LNCaP clone FGC (cell line): ENCODE data around the gene EXOC2.

Experiments
- DNase-seq: peaks from one replicate; pipeline ENCODE4 v3.0.0-alpha.2; 2011; ENCODE audit warnings: low read depth
- H3K4me3 ChIP-seq: 2 replicates; pipeline ENCODE4 v1.5.1; 2011; ENCODE audit warnings: mild to moderate bottlenecking, low read depth, low read length, control low read depth
- CTCF ChIP-seq: IDR thresholded peaks from 2 replicates; pipeline ENCODE4 v1.5.1; 2012; ENCODE audit warnings: mild to moderate bottlenecking; ENCODE audit not compliant: control insufficient read depth, insufficient read depth; ENCODE audit errors: extremely low read depth

Gene EXOC2

GRCh38 chr6:455835-456234 lies 237.1 kb downstream of the EXOC2 start:
- no peak for DNase-seq
- H3K4me3 ChIP-seq: no peak overlapping the region
- TF ChIP-seq CTCF: no peak

GRCh38 chr6:455006-455585 lies 237.8 kb downstream of the EXOC2 start:
- DNase-seq: no peak
- no peak overlapping the region for H3K4me3 ChIP-seq
- no peak for TF ChIP-seq CTCF

- no peak overlapping the region for H3K4me3 ChIP-seq
- no peak for TF ChIP-seq CTCF
- no peak for DNase-seq
Observed at GRCh38 chr6:454148-454991, 238.6 kb downstream of the EXOC2 start.

- TF ChIP-seq CTCF: no peak
- no peak for DNase-seq
- H3K4me3 ChIP-seq: no peak overlapping the region
Observed at GRCh38 chr6:453152-453551, 239.8 kb downstream of the EXOC2 start.

GRCh38 chr6:452301-453067 lies 240.5 kb downstream of the EXOC2 start:
- no peak overlapping the region for H3K4me3 ChIP-seq
- no peak for TF ChIP-seq CTCF
- DNase-seq: no peak

GRCh38 chr6:451847-452246 lies 241.1 kb downstream of the EXOC2 start:
- DNase-seq: no peak
- no peak for TF ChIP-seq CTCF
- no peak overlapping the region for H3K4me3 ChIP-seq
